GM19397 (cell line): ENCODE data around the gene SUGCT.
"Not testable (repeated sequence)": the region's sequence is repeated elsewhere in the genome, so short reads cannot be mapped to it uniquely, and the experiment has no call there.

Experiments
- ATAC-seq: cut with Tn5 transposase; IDR thresholded peaks from one replicate; pipeline ENCODE4 v1.9.1; 2021; ENCODE audit warnings: mild to moderate bottlenecking, moderate library complexity; ENCODE audit not compliant: unreplicated experiment

The SUGCT gene

DNA sequence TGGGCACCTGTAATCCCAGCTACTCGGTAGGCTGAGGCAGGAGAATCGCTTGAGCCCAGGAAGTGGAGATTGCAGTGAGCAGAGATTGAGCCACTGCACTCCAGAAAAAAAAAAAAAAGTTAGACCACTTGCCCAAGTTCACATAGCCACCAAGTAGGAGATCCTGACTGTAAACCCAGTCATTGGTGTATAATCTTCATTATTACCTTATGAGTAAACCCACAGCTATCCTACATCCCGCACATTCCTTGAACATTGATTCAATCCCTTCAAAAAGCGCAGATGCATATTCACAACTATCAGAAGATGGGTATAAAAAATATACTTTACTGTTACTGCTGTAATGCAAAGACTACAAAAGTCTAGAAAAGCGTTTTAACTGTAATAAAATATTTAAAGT, 512.9 kb downstream of the SUGCT start:
- no peak for ATAC-seq

DNA sequence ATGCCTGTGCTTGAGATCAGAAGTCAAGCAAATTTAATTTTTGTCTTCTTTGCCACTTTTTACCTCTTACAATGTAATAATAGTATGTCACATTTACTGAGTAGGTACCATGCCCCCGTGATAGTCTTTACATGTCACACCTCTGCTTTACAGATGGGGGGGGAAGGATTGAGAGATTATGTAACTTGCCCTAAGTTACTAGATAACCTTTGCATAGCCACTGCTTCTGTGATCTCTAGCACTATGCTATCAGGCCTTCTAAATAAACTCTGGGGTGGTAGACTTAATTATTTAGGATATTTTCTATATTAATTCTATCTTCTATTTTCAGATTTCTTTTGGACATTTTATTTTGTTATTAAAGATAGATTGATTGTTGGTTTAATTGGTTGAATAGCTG, 514.4 kb downstream of the SUGCT start:
- ATAC-seq = no peak

DNA sequence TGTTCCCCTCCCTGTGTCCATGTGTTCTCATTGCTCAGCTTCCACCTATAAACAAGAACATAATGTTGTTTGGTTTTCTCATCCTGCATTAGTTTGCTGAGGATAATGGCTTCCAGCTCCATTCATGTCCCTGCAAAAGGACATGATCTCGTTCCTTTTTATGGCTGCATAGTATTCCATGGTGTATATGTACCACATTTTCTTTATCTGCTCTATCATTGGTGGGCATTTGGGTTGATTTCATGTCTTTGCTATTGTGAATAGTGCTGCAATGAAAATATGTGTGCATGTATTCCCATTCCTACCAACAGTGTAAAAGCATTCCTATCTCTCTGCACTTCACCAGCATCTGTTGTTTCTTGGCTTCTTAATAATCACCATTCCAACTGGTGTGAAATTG, 516.1 kb downstream of the SUGCT start:
- not testable (repeated sequence) for ATAC-seq

DNA sequence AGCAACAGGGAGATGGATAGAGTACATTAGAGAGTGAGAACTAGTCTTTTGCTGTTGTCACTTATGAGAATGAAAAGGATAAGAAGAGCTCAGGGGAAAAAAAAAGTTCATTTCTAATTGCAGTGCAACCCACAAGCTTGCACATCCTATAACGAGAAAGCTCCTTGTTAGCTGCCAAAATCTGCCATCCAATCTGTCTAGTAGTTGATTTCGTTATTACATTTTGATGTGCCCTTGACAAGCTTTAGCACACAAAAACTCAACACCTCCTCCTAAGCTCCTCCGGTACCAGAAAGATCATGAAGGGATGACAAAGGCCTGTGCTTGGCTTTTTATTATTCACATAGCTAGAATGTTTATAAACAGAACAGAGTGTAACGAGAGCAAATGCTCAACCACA, 519.4 kb downstream of the SUGCT start:
- ATAC-seq = no peak

DNA sequence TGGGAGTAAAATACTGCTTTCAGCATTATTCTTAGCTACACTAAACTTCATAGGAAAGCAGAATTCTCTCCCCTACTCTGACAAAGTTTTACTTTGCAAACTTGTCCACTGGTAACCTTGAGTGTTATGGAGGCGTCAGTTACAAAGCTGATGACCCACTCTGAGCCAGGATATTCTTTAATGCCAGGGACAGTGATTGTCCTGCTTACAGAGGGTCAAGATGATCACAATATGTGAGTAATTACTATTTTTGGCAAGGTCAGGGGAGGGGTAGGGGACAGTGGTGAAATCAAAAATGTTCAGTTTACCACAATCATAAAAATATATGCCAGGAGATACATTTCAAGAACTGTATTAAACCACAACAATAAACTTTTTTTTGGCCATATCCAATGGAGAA, 520.6 kb downstream of the SUGCT start:
- no peak for ATAC-seq

DNA sequence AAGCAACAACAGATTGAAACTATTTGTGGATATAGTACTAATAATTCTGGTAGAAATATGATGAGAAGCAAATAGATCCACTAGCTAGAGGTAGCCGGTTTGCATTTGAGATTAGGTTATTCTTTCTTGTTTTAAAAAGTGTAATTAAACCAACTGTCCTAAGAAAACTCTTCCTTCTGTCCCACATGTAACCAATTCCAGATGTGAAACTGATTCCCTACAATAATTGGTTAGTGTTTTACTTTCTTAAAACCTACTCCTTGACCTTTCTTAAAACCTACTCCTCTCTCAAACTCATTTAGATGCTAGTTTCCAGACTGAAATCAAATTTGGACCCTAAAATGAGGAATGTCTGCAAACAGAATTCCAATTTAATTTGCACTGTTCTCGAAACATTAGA, 521.5 kb downstream of the SUGCT start:
- no peak for ATAC-seq

DNA sequence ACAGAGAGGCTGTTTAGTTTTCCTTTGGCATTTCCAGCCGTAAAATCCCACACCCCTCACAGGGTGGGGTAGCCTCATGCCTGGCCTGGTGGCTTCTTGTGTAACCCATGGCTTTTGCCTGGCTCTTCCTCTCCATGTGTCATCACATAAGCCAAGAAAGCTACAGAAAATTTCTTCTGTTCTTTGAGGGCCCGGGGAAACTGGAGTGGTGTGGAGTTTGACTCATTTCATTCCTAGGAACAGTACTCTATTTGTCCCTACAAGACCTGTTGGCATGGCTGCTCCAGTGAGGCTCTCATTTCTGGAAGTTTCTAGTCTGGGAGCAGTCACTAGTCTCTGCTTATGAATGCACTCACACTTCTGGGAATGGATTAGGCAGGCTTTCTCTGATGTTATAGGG, 523.9 kb downstream of the SUGCT start:
- ATAC-seq = no peak

DNA sequence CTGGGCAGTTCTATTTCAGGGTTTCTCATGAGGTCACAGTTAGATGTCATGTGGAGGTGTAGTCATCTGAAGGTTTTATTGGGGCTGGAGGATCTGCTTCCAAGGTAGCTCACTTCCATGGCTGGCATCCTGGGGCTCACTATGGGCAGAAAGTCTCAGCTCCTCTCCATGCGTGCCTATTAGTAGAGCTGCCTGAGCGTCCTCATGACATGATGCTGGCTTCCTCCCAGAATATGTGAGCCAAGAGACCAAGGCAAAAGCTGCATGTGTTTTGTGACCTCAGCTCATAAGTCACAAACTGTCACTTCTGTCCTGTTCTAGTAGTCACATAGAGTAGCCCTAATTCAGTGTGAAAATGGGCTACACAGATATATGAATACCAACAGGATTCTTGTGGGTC, 524.4 kb downstream of the SUGCT start:
- no peak for ATAC-seq

DNA sequence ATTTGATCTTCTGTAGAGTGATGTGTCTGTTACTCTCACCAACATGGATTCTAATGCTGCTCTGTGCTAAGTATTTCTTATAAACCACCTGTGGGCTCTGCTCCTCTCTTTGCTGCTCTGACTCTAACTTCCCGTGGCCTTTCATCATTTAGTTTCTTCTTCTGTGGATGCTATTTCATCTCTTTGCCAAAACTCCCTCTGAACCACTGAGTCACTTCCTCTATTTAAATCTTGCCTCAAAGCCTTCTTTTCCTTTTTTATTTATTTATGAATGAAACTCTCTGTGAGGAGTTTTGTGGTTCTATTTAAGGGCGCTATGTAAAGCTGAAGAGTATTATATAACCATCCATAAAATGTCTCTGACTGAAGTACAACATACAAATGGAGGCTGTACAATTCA, 538.5 kb downstream of the SUGCT start:
- no peak for ATAC-seq

DNA sequence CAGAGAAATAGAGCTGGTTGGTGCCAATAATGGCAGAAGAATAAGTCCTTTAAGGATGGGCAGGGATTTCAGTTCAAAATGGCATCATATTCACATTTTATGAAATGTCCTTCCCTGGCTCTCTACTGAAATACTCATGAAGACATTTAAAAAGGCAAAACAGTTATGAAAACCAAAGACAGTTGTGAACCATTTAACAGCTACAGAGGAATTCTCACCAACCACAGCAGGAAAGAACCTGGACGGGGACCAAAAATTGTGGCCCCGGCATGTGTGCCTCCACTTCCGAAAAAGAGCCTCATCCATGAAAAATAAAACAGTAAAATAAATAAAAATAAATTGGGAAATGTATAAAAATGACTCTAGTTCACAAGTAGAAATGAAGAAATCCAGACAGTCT, 539.5 kb downstream of the SUGCT start:
- ATAC-seq = no peak

DNA sequence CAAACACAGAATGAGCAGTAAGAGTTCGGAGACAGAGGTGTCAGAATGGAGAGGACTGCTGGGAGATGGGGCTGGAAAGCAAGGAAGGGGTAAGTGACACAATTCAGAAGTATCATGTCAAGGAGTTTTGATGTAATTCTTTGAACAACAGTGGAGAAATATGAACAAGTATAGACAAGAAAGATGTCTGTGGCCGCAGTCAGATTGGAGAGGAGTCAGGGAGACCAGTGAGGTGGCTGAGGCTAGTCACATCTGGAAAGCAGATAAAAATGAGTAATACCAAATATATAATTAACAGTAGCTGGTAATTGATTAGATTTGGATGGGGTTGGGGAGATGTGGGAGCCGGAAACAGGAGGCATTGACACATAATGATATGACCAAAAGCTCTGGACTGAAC, 540.9 kb downstream of the SUGCT start:
- no peak for ATAC-seq

DNA sequence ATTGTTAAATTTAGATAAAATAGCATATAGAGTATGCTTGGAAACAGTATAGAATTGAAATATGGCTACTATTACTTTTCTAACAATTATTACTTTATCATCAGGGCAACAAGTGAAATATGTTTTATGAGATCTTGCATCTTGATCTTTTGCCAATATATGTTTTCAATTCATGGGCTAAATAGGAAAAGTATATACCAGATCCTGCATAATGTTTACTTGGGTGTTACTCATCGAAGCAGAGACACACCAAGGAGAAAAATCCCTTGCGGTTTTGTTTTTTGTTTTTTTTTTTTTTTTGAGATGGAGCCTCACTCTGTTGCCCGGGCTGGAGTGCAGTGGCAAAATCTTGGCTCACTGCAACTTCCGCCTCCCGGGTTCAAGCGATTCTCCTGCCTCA, 541.4 kb downstream of the SUGCT start:
- no peak for ATAC-seq

DNA sequence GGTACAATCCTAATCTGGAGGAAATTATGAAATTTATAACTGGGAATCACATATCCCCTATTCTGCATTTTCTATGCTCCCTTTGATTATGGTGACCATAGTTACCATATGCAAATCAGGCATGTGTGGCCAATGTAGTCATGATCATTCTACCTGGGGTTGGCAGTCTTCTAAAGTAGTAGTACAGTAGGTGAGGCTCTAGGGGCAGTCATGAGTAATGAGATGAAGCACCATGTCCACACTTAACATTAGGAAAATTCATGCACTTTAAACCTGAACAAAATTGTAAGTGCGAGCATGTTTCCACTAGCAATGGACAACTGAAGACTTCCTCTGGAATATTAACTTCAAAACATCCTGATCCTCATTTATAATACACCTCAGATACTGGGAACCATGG, 545.9 kb downstream of the SUGCT start:
- peak; percentile 92 for ATAC-seq

DNA sequence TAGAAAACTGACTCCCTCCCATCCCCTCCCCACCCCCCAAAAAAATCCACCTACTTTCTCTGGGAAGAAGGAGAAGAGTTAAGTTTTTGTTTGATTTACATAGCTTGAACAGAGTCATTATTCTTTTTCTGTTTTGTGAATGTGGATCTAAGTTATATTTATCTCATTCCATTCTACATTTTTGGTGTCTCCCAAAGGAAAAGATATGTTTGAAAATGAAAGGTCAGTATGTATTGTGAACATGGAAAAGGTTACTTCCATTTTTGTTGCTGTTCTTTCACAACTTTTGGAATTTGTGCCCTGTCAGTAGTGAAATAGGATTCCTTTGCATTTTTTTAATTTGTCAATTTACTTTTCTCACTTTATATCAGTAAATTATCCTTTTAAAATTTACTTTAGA, 547.9 kb downstream of the SUGCT start:
- no peak for ATAC-seq

DNA sequence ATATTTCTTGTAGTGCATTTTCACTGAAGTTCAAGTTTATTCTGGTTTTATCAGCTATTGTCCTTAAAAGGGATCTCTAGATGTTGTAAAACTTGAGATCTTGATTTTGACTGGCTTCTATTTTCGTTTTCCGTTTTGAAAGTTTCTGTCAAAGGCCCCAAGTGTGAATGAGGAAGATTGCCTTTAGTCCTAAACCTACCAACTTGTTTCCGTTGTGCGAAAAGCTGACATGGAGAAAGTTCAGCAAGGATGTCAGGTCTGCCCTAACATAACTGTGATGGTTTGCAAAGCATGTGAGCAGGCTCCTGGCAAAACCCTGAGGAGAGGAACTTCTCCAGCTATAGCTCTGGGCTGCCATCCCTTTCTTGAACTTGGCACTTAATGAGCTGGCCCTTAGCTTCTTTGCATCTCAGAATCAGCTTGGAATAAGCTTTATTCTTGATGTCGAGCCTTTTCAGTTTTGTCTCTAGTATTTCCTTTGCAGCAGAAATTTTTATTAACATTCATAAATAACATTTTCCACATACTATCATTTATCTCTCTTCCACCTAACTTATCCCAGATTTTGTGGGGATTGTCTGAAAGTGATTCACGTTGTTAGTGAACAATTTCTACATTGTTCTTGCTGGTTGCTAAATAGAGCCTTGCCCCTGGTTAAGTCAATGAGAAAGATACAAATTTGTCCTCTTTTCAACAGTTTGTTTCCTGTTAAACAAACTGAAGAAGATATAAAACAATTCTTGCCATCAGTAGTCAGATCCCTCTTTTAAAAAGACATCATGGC, 559.4 kb downstream of the SUGCT start:
- no peak for ATAC-seq

DNA sequence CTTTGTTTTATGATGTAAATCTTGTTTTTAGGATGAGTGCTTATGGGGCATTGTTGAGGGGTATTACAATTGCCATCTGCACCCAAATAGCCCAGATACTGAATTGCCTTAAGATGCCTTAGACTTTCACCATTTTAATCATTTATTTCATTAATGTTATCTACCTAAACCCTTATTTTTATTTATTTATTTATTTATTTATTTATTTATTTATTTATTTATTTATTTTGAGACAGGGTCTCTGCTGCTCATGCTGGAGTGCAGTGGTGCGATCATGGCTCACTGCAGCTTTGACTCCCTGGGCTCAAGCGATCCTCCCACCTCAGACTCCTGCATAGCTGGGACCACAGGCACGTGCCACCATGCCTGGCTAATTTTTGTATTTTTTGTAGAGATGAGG, 560.2 kb downstream of the SUGCT start:
- no peak for ATAC-seq

DNA sequence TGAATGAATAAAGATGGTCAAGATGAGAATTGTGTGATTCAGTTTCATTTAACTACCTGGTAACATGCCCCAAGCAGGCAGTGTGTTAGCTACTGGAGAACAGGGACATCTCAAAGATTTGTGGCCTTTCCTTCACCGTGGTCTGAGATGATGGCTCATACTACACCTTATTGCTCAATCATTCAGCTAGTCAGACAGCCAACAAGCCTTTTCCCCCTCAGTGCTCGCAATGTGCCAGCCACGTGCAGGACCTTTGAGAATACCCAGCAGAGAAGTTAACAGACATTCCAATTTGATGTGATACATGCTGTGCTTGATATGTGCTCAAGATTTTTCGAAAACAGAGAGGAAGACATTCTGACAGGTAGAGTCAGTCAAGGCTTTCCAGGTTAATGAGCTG, 562.8 kb downstream of the SUGCT start:
- no peak for ATAC-seq

DNA sequence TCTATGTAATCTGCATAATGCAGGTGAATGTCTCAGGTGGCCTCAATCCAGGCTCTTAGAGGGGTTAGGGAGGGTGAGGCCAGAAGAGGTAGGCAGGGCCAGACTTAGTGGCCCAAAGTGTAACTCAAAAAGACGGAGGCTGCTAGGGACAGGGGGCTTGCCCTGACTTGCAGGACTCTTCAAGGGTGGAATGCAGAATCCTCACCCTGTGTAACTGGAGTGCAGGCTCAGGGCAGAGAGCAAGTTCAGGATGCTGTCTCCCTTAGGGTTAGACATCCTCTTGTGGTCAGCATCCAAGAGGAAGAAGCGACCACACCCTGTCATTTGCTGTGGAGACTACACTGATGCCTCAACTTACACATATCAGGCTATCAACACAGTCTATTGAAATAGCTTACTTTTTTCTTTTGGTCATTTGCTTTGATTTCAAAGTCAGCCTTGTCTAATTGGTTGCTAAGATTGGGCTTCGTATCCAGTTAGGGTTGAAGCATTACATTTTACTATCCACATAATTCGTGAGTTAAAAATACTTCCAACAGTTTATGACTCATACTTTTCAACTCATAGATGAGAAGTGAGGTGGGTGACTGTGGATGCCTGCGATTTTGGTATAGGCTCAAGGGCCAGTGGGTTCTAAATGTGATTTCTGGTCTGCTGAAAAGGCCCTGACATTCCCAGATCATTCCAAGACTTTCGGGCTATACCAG, 563.6 kb downstream of the SUGCT start:
- ATAC-seq = no peak

DNA sequence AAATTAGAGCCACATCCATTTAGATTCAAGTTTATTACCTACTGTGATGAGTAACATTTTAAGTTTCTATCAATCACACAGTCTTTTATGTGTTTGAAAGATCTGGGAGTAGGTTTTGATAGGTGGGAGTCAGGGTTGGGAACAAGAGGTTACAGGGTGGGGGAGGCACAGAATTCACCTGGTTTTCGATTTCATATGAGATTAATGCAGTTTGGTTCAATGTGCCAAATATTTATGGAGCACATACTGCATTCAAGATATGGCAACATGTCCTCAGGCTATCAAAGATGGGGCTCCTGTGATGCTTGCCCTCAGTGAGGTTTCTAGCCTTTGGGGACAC, 564.1 kb downstream of the SUGCT start:
- no peak for ATAC-seq

DNA sequence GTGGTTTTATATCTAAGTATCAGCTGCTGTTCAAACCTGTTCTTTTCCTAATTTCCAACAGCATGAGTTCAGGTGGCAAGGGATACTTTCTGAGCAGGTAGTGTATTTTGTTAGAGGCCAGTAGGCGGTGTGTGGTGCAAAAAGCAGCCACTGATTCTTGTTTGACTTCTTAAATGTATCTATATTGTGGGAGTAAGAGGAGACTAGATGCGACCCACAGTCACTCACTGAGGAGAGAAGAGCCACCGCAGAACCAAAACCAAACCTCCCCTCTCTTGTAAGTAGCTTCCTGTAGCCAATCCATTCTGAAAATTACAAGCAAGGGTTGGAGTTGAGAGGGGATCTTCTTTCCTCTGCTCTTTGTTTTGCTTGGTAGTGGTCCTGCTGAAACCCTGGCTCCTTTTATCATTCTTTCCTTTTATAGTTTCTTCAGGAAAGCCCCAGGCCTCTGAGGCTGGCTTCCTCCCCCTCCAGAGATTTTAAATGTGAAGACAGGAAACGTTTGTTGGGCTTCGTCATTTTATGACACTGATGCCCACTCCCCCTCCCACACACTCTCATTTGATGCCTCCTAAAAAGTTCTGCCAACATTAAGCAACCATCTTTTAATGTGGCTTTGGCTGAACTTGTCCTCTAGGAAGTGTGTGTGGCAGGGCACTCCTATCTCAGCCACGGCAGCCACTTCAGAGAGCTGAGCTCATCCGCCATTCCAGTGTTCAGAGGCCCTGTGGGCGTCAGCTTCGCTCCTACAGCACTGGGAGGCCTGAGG, 566.0 kb downstream of the SUGCT start:
- ATAC-seq = no peak

DNA sequence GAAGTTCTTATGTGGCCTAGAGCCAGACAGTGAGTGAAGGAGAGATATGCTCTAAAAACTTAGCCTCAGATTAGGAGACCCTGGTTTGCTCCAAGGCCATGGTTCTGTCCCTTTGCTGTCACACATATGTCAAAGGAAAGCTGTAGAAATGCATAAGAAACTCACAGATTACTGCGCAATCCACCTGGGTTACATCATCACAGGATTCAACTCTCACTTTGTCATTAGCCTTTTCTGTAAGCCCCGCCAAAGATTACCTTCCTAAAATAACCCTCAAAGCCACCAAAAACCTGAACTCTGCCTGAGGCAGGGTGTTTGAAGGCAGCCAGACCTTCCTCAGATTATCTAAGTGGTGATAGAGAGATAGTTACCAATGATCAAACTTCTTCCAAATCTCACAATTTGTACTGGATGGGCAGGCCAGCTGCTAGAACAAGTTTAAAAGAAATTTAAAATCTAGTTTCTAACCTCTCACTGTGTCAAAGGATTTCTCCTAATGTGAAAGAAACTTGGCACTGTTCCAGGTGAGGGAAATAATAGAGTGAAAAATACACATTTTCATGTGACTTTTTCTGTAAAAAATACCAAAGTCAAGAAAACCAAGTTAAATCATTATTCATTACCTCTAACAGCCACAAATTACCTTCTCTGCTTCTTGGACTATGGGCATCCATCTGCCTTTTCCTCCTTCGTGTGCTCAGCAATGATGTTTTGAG, 567.2 kb downstream of the SUGCT start:
- ATAC-seq = no peak
